A673 (cell line): Measurements from ENCODE around the gene SPATA2. TPM values are rescaled to one million over a fixed set of nuclear protein-coding genes. Genes with fewer than 3 reads are reported as not detected.

Experiments
- BruUV-seq: library from RNA; stranded (reverse); fragments of 400-500 nt; replicated peaks from 2 replicates; lab custom pipeline; 2021; lab: Mats Ljungman, UMichigan
- CTCF ChIA-PET: fragments of 300-600 bp; sonication (Branson Sonifier 250); formaldehyde crosslinking; loops from one replicate; lab custom pipeline; 2022; ENCODE audit warnings: antibody characterized with exemption; lab: Charles Lee
- POLR2A ChIA-PET: fragments of 300-600 bp; sonication (Branson Sonifier 250); formaldehyde crosslinking; loops from one replicate; lab custom pipeline; 2022; ENCODE audit warnings: antibody characterized with exemption; ENCODE audit not compliant: low non-redundant PET; lab: Charles Lee
- DNase-seq: peaks from one replicate; pipeline ENCODE4 v3.0.0-alpha.2; 2015; ENCODE audit warnings: low spot score
- H3K27ac ChIP-seq: fragments of 200-600 bp; sonication (generic); 2 replicates; pipeline ENCODE4 v1.5.1; 2016; ENCODE audit warnings: mixed run types, low read depth, mild to moderate bottlenecking, mixed read lengths, antibody characterized with exemption, low read length; ENCODE audit not compliant: poor library complexity, severe bottlenecking
- H3K27me3 ChIP-seq: fragments of 200-600 bp; sonication (generic); replicated peaks from 2 replicates; pipeline ENCODE4 v1.6.1; 2017; ENCODE audit warnings: mixed run types, low read depth, mild to moderate bottlenecking, mixed read lengths, antibody characterized with exemption, low read length; ENCODE audit not compliant: insufficient read depth, poor library complexity
- H3K36me3 ChIP-seq: fragments of 200-600 bp; sonication (generic); 2 replicates; pipeline ENCODE4 v1.6.1; 2016; ENCODE audit warnings: mixed run types, mild to moderate bottlenecking, mixed read lengths, antibody characterized with exemption, low read length; ENCODE audit not compliant: insufficient read depth, poor library complexity, severe bottlenecking
- H3K4me1 ChIP-seq: fragments of 200-600 bp; sonication (generic); 2 replicates; pipeline ENCODE4 v1.6.1; 2017; ENCODE audit warnings: mixed run types, mild to moderate bottlenecking, mixed read lengths, antibody characterized with exemption, low read length; ENCODE audit not compliant: insufficient read depth, poor library complexity, severe bottlenecking
- H3K4me3 ChIP-seq: fragments of 200-600 bp; sonication (generic); 2 replicates; pipeline ENCODE4 v1.5.1; 2016; ENCODE audit warnings: low read depth, mixed run types, mild to moderate bottlenecking, mixed read lengths, low read length; ENCODE audit not compliant: poor library complexity, severe bottlenecking
- H3K9me3 ChIP-seq: fragments of 200-600 bp; sonication (generic); 2 replicates; pipeline ENCODE4 v1.6.1; 2016; ENCODE audit warnings: mixed run types, low read depth, mild to moderate bottlenecking, mixed read lengths, antibody characterized with exemption, low read length; ENCODE audit not compliant: poor library complexity, severe bottlenecking
- CTCF ChIP-seq: fragments of 300-800, 200-600 bp; sonication (generic); conservative IDR thresholded peaks from 2 replicates; pipeline ENCODE4 v1.5.1; 2017; ENCODE audit warnings: low read depth, mild to moderate bottlenecking, antibody characterized with exemption, low read length, moderate library complexity, mixed read lengths
- EZH2 ChIP-seq: fragments of 200-600 bp; sonication (generic); IDR thresholded peaks from 2 replicates; pipeline ENCODE4 v1.6.1; 2017; ENCODE audit warnings: borderline replicate concordance, low read depth, mild to moderate bottlenecking, mixed read lengths, antibody characterized with exemption, low read length; ENCODE audit not compliant: poor library complexity, severe bottlenecking
- intact Hi-C: fragments of 100-400 bp; cut with micrococcal nuclease; formaldehyde crosslinking; loops from one replicate; pipeline ENCODE4 v1.10.0; 2022; ENCODE audit not compliant: unreplicated experiment
- total RNA-seq: library from RNA; stranded (reverse); gene quantifications from 2 replicates; pipeline ENCODE4 v1.2.3, GENCODE V29; 2021

Gene SPATA2
- total RNA-seq, 1 experiment from 2014 or later, result 9.2 TPM

- Histone ChIP-seq H3K4me3 (no peak overlapping the region), H3K4me1 (no peaks in the 10 kb centered on the region), H3K27me3 (no peaks in the 10 kb centered on the region), H3K9me3 (no peaks in the 10 kb centered on the region), H3K27ac (no peak overlapping the region), H3K36me3 (peaks cover 26% of the 10 kb centered on the region)
- ChIA-PET POLR2A (no interaction called here), CTCF (no interaction called here)
- DNase-seq, result no peak
- intact Hi-C loops, result no loop called here
- no peak for TF ChIP-seq EZH2
- TF ChIP-seq CTCF, result no peak
- no TSS peak for BruUV-seq
Measured at GRCh38 chr20:49908258-49908565, 7.1 kb downstream of the SPATA2 start.

GRCh38 chr20:49907405-49908257 lies 7.7 kb downstream of the SPATA2 start:
- no peak overlapping the region for H3K4me3 ChIP-seq
- no peaks in the 10 kb centered on the region for H3K4me1 ChIP-seq
- intact Hi-C loops, result no loop called here
- H3K9me3 ChIP-seq, result no peaks in the 10 kb centered on the region
- ChIA-PET POLR2A (no interaction called here), CTCF (no interaction called here)
- BruUV-seq, result no TSS peak
- H3K27ac ChIP-seq, result no peak overlapping the region
- H3K27me3 ChIP-seq, result no peaks in the 10 kb centered on the region
- DNase-seq, result no peak
- TF ChIP-seq EZH2 (no peak), CTCF (no peak)
- H3K36me3 ChIP-seq, result peaks cover 26% of the 10 kb centered on the region

- intact Hi-C loops, result no loop called here
- Histone ChIP-seq H3K27ac (no peak overlapping the region), H3K27me3 (no peaks in the 10 kb centered on the region), H3K4me1 (no peaks in the 10 kb centered on the region), H3K9me3 (no peaks in the 10 kb centered on the region), H3K4me3 (no peak overlapping the region), H3K36me3 (peaks cover 26% of the 10 kb centered on the region)
- POLR2A ChIA-PET, result interaction anchor here (1.0 kb wide), 1 partner anchor 9 kb away, joined by 4 read pairs; no protein-coding TSS in a partner anchor
- CTCF ChIA-PET, result no interaction called here
- no peak for TF ChIP-seq CTCF
- no peak for DNase-seq
- no TSS peak for BruUV-seq
Measured at GRCh38 chr20:49906615-49907154, 8.6 kb downstream of the SPATA2 start.
